ENCODE data around the gene ADAMTSL3.

The ADAMTSL3 gene

GRCh38 chr15:83838763-83839162 lies 184.8 kb downstream of the ADAMTSL3 start:
- Histone ChIP-seq H3K9me3 (ENCODE audit: insufficient read depth, low read length) (no peaks in the 10 kb centered on the region), H3K4me2 (ENCODE audit: low read depth, low read length, poor library complexity, severe bottlenecking) (no peak overlapping the region), H3K79me2 (ENCODE audit: insufficient read depth, low read length) (no peaks in the 10 kb centered on the region), H3K36me3 (ENCODE audit: low read length) (no peaks in the 10 kb centered on the region), H3K27ac (ENCODE audit: low read depth, low read length) (no peak overlapping the region), H3K9me2 (replicated peaks; ENCODE audit: insufficient read depth, low read length) (no peaks in the 10 kb centered on the region), H3K27me3 (ENCODE audit: low read length) (no peaks in the 10 kb centered on the region), H2AFZ (ENCODE audit: low read depth, low read length, severe bottlenecking) (no peak overlapping the region), H3K9ac (ENCODE audit: low read length) (no peak overlapping the region), H3F3A (ENCODE audit: insufficient read depth) (no peaks in the 10 kb centered on the region), H3K4me3 (ENCODE audit: insufficient read depth, low read length, poor library complexity, severe bottlenecking) (no peak overlapping the region), H4K20me1 (ENCODE audit: low read depth, low read length) (no peaks in the 10 kb centered on the region)
- no peak for TF ChIP-seq EZH2phosphoT487 (conservative IDR thresholded peaks at IDR 0.05; ENCODE audit: low read length)
- TF ChIP-seq, protein P1, sequence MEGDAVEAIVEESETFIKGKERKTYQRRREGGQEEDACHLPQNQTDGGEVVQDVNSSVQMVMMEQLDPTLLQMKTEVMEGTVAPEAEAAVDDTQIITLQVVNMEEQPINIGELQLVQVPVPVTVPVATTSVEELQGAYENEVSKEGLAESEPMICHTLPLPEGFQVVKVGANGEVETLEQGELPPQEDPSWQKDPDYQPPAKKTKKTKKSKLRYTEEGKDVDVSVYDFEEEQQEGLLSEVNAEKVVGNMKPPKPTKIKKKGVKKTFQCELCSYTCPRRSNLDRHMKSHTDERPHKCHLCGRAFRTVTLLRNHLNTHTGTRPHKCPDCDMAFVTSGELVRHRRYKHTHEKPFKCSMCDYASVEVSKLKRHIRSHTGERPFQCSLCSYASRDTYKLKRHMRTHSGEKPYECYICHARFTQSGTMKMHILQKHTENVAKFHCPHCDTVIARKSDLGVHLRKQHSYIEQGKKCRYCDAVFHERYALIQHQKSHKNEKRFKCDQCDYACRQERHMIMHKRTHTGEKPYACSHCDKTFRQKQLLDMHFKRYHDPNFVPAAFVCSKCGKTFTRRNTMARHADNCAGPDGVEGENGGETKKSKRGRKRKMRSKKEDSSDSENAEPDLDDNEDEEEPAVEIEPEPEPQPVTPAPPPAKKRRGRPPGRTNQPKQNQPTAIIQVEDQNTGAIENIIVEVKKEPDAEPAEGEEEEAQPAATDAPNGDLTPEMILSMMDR (IDR thresholded peaks at IDR 0.05; ENCODE audit: insufficient read depth, low read length, poor library complexity, severe bottlenecking): no peak

DNA sequence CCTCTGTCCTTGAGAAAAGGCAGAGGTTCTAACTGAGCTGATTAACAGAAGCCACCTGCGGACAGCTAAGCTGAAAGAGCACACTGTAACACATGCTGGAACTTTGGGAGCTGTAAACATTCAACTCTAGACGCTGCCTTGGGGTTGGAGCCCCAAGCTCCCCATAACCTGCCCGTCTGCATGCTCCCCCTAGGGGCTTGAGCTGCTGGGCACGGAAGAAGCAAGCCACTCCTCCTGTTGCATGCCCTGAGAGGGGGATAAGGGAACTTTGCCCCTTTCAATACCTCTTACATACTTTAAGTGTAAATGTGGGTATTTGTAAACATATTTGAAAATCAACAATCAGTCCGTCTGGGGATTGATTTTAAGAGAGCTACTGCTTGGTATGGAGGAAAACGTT lies 188.4 kb downstream of the ADAMTSL3 start:
- Histone ChIP-seq H3K9ac (ENCODE audit: low read length) (no peak overlapping the region), H3K27me3 (ENCODE audit: low read length) (no peaks in the 10 kb centered on the region), H3F3A (ENCODE audit: insufficient read depth) (no peaks in the 10 kb centered on the region), H3K79me2 (ENCODE audit: insufficient read depth, low read length) (no peaks in the 10 kb centered on the region), H3K4me2 (ENCODE audit: low read depth, low read length, poor library complexity, severe bottlenecking) (no peak overlapping the region), H3K36me3 (ENCODE audit: low read length) (no peaks in the 10 kb centered on the region), H3K27ac (ENCODE audit: low read depth, low read length) (no peak overlapping the region), H3K4me3 (ENCODE audit: insufficient read depth, low read length, poor library complexity, severe bottlenecking) (no peak overlapping the region), H4K20me1 (ENCODE audit: low read depth, low read length) (no peaks in the 10 kb centered on the region), H3K9me3 (ENCODE audit: insufficient read depth, low read length) (no peaks in the 10 kb centered on the region), H2AFZ (ENCODE audit: low read depth, low read length, severe bottlenecking) (no peak overlapping the region), H3K9me2 (replicated peaks; ENCODE audit: insufficient read depth, low read length) (no peaks in the 10 kb centered on the region)
- TF ChIP-seq EZH2phosphoT487 (conservative IDR thresholded peaks at IDR 0.05; ENCODE audit: low read length): no peak
- TF ChIP-seq, protein P1 (IDR thresholded peaks at IDR 0.05; ENCODE audit: insufficient read depth, low read length, poor library complexity, severe bottlenecking): no peak

- no peaks in the 10 kb centered on the region for H4K20me1 ChIP-seq (ENCODE audit: low read depth, low read length)
- no peak overlapping the region for H2AFZ ChIP-seq (ENCODE audit: low read depth, low read length, severe bottlenecking)
- no peaks in the 10 kb centered on the region for H3K9me3 ChIP-seq (ENCODE audit: insufficient read depth, low read length)
- no peak overlapping the region for H3K27ac ChIP-seq (ENCODE audit: low read depth, low read length)
- H3K79me2 ChIP-seq (ENCODE audit: insufficient read depth, low read length): no peaks in the 10 kb centered on the region
- TF ChIP-seq, protein P1 (IDR thresholded peaks at IDR 0.05; ENCODE audit: insufficient read depth, low read length, poor library complexity, severe bottlenecking): no peak
- TF ChIP-seq EZH2phosphoT487 (conservative IDR thresholded peaks at IDR 0.05; ENCODE audit: low read length): no peak
- no peak overlapping the region for H3K4me2 ChIP-seq (ENCODE audit: low read depth, low read length, poor library complexity, severe bottlenecking)
- no peaks in the 10 kb centered on the region for H3F3A ChIP-seq (ENCODE audit: insufficient read depth)
- no peak overlapping the region for H3K4me3 ChIP-seq (ENCODE audit: insufficient read depth, low read length, poor library complexity, severe bottlenecking)
- no peaks in the 10 kb centered on the region for H3K27me3 ChIP-seq (ENCODE audit: low read length)
- no peak overlapping the region for H3K9ac ChIP-seq (ENCODE audit: low read length)
- H3K9me2 ChIP-seq (replicated peaks; ENCODE audit: insufficient read depth, low read length): no peaks in the 10 kb centered on the region
- H3K36me3 ChIP-seq (ENCODE audit: low read length): no peaks in the 10 kb centered on the region
Observed at GRCh38 chr15:83843471-83843871, 189.5 kb downstream of the ADAMTSL3 start.

All from SU-DHL-6 (cell line).